Activated effector memory CD4-positive, alpha-beta T cell treated with Interleukin-2 at 50 U/mL for 16 hours (primary cell): ENCODE measurements around the gene SOX1.

Experiments
- DNase-seq: peaks from one replicate; pipeline ENCODE4 v3.0.0-alpha.2; 2020

The SOX1 gene

GRCh38 chr13:112073245-112074138 is 6.5 kb downstream of the SOX1 start:
- DNase-seq: no peak

DNA sequence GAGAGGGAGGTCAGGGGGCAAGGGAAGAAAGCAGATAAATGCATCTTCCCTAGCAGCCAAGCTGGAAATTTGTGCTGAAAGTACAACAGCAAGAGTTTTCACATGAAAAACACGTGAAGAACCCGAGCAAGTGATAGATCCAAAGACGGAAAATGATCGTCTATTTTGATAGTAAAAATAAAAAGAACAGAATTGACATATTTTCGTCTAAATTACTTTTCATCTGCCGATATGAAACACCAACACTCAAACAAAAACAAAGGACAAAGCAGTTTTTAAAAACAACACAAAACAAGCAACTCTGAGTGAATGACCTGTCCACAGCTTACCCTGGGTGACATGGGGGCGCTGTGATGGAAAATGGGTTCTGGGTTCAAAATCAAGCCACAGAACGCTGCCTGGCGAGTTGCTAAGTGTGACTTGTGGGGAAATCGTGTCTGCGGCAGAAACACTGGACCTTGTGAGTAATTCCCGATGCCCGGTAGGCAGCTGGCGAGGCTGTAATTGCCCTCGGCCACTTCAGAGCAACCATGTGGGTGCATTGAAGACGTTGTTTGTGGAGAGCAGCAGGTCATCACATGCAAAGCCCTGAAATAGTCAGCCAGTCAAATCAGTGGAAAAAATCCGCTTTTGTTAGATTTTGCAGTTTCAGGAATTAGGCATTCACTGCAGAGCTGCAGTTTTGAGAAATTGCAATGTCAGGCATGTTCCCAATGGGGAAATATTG is 7.4 kb downstream of the SOX1 start:
- no peak for DNase-seq

DNA sequence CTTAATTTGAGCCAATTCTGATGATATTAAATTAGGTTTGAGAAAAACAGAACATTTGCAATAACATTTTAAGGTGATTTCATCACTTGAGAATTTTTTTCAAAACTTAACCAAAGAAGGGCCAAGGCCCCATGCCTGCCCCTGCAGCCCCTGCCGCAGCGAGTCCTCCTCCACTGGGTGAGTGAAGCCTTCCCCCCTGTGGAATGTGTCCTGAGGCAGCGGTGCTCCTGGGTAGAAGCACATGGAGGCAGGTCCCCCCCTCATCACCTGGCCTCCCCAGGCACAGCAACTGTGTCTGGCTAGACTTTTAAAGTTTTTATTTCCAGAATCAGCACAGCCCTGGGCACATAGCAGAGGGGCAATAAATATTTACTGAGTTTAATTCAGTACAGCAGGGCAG is 10.8 kb downstream of the SOX1 start:
- DNase-seq: no peak

- DNase-seq: no peak
Observed at GRCh38 chr13:112078216-112078615, 11.3 kb downstream of the SOX1 start.

GRCh38 chr13:112078879-112079531 is 12.1 kb downstream of the SOX1 start:
- DNase-seq: no peak

GRCh38 chr13:112079696-112080095 is 12.7 kb downstream of the SOX1 start:
- no peak for DNase-seq

DNA sequence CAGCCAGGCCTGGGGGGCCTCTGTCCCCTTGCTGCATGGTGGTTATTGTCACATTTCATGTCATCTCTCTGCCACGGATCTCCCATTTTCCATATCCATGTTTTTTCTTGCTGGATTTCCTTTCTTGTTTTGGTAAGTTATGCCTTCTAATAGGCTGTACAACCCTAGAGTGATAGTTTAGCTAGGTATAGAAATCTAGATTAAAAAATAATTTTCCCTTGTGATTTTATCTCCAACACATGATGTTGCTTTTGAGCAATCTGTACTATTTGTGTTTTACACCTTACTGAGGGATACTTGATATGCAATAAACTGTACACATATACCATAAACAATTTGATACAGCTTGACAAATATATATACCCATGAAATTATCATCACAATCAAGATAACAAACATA is 17.0 kb downstream of the SOX1 start:
- DNase-seq: no peak

DNA sequence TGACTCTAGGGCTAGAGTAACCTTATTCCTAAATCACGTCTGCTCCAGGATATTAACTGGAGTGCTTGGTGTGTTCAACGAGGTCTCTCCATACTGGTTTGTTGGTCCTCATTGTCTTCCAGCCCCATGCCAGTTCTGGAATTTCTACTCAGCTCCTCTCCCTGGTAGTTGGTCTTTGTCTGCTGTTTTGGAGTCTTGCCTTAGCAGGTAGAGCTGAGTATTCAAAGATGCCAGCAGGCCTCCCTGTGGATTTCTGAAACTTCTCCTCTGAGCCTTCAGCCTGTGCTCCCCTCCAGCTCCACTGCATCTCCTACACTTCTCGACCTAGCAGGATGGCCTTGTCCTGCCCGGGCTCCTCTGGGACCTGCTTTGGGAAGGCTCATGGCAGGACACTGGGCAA is 25.5 kb downstream of the SOX1 start:
- no peak for DNase-seq

GRCh38 chr13:112095354-112095753 is 28.4 kb downstream of the SOX1 start:
- no peak for DNase-seq

DNA sequence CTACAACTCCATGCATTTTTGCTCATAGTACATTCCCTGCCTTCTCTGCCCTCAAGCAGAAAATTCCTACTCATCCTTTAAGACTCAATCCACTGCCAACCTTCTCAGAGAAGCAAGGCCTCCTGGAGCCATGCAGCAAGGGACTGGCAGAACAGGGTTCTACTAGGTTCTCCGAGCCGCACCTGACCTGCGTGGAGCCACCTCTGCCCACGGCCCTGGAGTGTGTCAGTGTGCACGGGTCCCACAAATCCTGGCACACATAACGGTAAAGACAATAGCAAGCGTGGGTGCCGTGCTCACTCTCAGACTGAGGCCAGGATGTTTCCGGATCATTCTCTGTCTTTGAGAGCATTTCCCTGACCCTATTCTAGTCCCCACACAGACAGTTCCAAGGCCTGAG is 30.0 kb downstream of the SOX1 start:
- no peak for DNase-seq

DNA sequence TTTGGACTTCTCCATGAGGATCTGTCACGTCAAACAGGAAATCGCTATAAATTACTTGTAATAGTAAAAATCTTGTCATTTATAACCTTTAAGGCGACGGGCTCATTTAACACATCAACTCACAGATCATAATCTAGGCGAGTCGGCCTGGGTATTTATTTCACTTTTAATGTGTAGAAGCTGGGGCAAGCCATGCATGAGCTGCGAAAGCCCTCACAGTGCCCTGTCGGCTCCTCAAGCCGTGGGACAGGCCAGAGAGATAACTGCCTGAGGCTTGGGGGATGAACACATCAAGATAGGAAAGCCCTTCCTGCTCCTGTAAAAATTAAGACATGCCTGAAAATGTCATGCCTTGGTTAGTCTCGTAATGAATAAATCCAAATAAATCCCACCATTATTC is 30.8 kb downstream of the SOX1 start:
- DNase-seq: no peak

DNA sequence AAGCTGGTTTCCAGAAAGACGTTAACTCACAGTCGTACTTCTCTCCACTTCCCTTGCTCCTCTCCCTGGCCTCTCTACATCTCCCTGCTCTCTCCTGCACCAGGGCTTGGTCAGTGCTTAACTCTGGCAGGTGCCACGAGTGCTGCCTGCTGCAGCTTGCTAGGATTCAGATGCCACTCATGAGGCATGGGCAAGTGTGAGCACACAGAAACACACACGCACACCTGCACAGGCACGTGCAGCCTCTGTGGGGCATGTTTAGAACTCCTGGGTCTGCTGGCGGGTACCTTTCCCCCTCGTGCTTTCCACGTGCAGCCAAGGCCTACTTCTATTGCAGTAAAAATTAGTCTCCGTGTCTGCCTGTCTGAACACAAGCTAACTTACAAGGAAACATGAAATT is 31.8 kb downstream of the SOX1 start:
- no peak for DNase-seq

DNA sequence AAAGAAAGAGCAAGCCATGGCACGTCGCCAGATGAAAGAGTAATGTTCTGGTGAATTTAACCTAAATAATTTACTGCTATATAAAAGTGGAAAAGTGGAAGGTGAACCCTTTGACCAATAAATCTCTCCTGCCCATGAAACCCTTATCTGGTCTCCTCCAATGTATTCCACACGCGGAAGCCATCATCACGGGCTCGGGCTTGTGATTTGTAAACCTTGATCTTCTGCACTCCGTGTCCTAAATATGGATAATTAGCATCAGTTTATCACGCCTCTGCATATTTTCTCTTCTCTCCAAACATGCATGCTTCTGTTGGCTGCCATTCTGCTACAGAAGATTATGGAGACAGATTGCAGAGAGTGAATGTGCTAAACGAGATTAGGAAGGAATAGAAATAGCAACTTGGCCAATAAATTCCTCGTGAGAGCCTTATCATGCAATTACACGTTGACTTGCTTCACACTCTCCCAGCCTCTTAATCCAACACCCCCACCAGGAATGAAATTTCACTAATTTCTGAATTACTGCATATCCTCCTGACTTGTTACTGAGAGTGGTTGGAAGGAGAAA is 34.5 kb downstream of the SOX1 start:
- DNase-seq: no peak

DNA sequence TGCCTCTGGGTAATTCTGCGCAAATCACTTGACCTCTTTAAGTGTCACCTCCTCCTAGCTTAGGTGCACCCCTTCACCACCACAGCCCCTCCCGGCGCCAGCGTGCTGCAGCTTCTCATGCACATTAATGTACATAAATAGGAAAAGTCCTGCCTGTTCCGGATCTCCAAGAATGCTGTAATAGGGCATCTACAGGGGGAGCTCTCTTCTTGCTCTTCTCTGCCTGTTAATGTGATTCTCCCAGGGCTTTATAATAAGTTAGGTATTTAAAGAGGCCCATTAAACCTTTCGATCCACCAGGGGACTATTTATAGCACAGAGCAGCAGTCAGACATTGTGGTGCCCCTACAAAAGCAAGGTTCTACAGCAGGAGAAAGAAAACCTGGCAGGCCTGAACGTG is 35.3 kb downstream of the SOX1 start:
- DNase-seq: no peak

GRCh38 chr13:112103260-112103838 is 36.4 kb downstream of the SOX1 start:
- no peak for DNase-seq

DNA sequence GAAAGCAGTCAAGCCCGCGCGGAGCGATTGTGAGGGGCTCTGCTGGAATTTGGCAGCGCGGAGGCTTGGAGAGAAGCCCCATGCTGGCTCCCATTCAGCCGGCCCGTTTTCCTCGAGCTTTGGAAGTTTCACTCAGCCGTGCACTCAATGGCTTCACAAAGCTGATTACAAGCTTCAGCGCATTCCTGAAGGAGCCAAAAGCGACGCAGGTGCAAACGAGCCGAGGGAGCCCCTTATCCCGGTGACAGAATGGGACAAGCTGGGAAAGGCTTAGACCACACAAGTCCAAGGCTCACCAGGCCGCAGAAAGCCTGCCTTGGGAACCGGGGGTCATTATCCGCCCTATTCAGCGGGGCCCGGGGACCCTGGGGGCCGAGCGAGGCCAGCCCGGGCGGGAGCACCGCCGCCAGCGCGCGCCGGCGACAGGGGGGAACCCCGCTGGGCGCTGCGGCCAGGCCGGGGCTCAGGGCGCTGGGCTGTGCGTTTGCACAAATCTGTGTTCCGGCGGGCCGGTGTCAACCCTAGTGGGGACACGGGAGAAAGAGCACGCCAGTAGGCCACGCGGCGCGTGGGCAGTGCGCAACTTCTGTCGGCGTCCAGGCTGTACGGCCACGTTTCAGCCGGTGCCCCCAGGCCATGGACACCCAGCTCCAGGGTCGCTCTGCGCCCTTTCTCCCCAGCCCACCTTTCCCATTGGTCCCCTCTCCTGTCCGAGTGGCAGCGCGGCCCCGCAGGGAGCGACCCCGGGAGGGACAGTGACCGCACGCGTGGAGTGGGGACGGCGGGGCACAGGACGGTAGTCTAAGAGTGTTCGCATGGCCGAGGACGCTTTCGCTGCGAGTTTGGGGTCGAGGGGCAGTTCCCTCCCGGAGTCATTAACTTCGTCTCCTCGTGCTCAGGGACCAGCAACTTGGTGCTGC is 37.3 kb downstream of the SOX1 start:
- no peak for DNase-seq

GRCh38 chr13:112104881-112105234 is 37.9 kb downstream of the SOX1 start:
- no peak for DNase-seq

GRCh38 chr13:112105244-112105681 is 38.3 kb downstream of the SOX1 start:
- DNase-seq: no peak

GRCh38 chr13:112105892-112106291 is 38.9 kb downstream of the SOX1 start:
- no peak for DNase-seq

- DNase-seq: no peak
Observed at GRCh38 chr13:112106478-112107141, 39.7 kb downstream of the SOX1 start.

DNA sequence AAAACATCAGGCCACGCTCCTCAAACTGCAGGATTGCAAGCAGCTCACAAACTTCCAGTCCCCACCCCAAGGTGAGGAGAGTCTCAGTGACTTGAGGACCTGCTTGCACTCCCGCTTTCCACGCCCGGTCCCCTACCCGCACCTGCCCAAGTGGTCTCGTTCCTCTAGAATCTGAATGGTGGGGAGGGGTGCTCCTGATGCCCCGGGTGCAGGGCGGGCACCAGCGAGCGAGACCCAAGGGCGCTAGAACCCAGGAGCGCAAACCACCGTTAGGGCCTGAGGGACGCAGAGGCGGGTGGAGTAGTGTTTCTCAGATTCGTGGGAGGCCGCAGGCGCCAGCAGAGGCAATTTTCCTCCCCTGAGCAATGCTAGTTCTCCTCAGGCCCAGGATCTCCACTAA is 40.3 kb downstream of the SOX1 start:
- no peak for DNase-seq
